ENCODE data around the gene AKIP1.
"Not testable (repeated sequence)": the region's sequence is repeated elsewhere in the genome, so short reads cannot be mapped to it uniquely, and the experiment has no call there.

Gene AKIP1

DNA sequence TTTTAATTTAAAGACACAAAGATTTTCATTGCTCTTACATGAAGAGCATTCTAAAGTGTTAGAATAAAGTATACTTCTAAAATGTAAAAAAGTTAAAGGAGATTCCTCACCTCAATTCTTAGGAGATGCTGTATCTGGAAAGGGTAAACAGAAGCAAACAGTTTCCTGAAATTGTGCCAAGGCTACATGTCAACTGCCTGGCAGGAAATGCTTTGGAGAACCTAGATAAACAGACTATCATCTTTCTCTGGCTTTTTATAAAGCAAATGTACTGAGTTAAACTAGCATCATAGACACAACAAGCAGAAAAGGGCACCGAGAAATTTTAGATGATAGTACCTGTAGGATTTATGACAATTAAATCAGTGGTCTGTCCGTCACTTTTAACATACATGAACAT is 24.7 kb upstream of the AKIP1 start:
- Histone ChIP-seq H3K9me3 (ENCODE audit: control insufficient read depth, low read length) (no peaks in the 10 kb centered on the region), H3K18ac (ENCODE audit: low read depth in 1 of 2, low read length in 2 of 2) (no peak overlapping the region), H4K8ac (ENCODE audit: low read length) (no peak overlapping the region), H3K4ac (ENCODE audit: low read depth in 1 of 2, low read length in 2 of 2) (no peak overlapping the region), H3K27me3 (ENCODE audit: control insufficient read depth in 1 of 2, insufficient read depth in 1 of 2, low read length in 2 of 2) (no peaks in the 10 kb centered on the region), H3K14ac (ENCODE audit: low read length in 2 of 2) (no peak overlapping the region), H3K4me3 (ENCODE audit: insufficient read depth in 1 of 2, low read depth in 1 of 2, low read length in 2 of 2) (no peak overlapping the region), H3K79me1 (replicated peaks; ENCODE audit: low read length, poor library complexity, severe bottlenecking) (no peaks in the 10 kb centered on the region), H3K4me2 (ENCODE audit: low read length, poor library complexity, severe bottlenecking) (no peak overlapping the region), H4K91ac (ENCODE audit: low read length) (no peak overlapping the region), H3K4me1 (ENCODE audit: control insufficient read depth, insufficient read depth, low read depth, low read length) (no peaks in the 10 kb centered on the region), H3K23ac (ENCODE audit: low read length in 2 of 2) (no peak overlapping the region), H2BK5ac (ENCODE audit: low read depth, low read length, poor library complexity, severe bottlenecking) (no peak overlapping the region), H2AK5ac (ENCODE audit: low read length, severe bottlenecking) (no peak overlapping the region), H2AFZ (ENCODE audit: low read depth, low read length) (no peak overlapping the region), H3K9ac (ENCODE audit: low read length) (no peak overlapping the region), H3K36me3 (ENCODE audit: control insufficient read depth in 1 of 2, insufficient read depth in 2 of 2, low read depth in 1 of 2, low read length in 2 of 2) (no peaks in the 10 kb centered on the region), H2BK12ac (ENCODE audit: low read length in 2 of 2) (no peak overlapping the region), H3K27ac (ENCODE audit: low read length, poor library complexity, severe bottlenecking) (no peak overlapping the region), H2BK120ac (ENCODE audit: low read depth, low read length) (no peak overlapping the region), H2BK15ac (ENCODE audit: low read depth, poor library complexity, severe bottlenecking) (no peak overlapping the region)
- no CpG with 5 or more reads among the region's 2 CpGs for WGBS
- DNase-seq: peak; percentile 29

DNA sequence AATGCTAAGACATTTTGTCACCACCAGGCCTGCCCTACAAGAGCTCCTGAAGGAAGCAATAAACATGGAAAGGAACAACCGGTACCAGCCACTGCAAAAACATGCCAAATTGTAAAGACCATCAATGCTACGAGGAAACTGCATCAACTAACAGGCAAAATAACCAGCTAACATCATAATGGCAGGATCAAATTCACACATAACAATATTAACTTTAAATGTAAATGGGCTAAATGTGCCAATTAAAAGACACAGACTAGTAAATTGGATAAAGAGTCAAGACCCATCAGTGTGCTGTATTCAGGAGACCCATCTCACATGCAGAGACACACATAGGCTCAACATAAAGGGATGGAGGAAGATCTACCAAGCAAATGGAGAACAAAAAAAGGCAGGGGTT is 19.8 kb upstream of the AKIP1 start:
- H2BK15ac ChIP-seq (ENCODE audit: low read depth, poor library complexity, severe bottlenecking); H2BK120ac ChIP-seq (ENCODE audit: low read depth, low read length); H3K18ac ChIP-seq (ENCODE audit: low read depth in 1 of 2, low read length in 2 of 2); H4K91ac ChIP-seq (ENCODE audit: low read length); H3K27me3 ChIP-seq (ENCODE audit: control insufficient read depth in 1 of 2, insufficient read depth in 1 of 2, low read length in 2 of 2); H2AFZ ChIP-seq (ENCODE audit: low read depth, low read length); H3K23ac ChIP-seq (ENCODE audit: low read length in 2 of 2); H3K4me1 ChIP-seq (ENCODE audit: control insufficient read depth, insufficient read depth, low read depth, low read length); H2BK5ac ChIP-seq (ENCODE audit: low read depth, low read length, poor library complexity, severe bottlenecking); H3K27ac ChIP-seq (ENCODE audit: low read length, poor library complexity, severe bottlenecking); H3K14ac ChIP-seq (ENCODE audit: low read length in 2 of 2); H2BK12ac ChIP-seq (ENCODE audit: low read length in 2 of 2); H3K4me3 ChIP-seq (ENCODE audit: insufficient read depth in 1 of 2, low read depth in 1 of 2, low read length in 2 of 2); H3K79me1 ChIP-seq (replicated peaks; ENCODE audit: low read length, poor library complexity, severe bottlenecking); H3K9ac ChIP-seq (ENCODE audit: low read length); H3K9me3 ChIP-seq (ENCODE audit: control insufficient read depth, low read length); DNase-seq; H3K36me3 ChIP-seq (ENCODE audit: control insufficient read depth in 1 of 2, insufficient read depth in 2 of 2, low read depth in 1 of 2, low read length in 2 of 2); H3K4me2 ChIP-seq (ENCODE audit: low read length, poor library complexity, severe bottlenecking); H2AK5ac ChIP-seq (ENCODE audit: low read length, severe bottlenecking); H4K8ac ChIP-seq (ENCODE audit: low read length); H3K4ac ChIP-seq (ENCODE audit: low read depth in 1 of 2, low read length in 2 of 2): not testable (repeated sequence)
- 100% methylated on average over 1 of the region's 2 CpGs for WGBS

DNA sequence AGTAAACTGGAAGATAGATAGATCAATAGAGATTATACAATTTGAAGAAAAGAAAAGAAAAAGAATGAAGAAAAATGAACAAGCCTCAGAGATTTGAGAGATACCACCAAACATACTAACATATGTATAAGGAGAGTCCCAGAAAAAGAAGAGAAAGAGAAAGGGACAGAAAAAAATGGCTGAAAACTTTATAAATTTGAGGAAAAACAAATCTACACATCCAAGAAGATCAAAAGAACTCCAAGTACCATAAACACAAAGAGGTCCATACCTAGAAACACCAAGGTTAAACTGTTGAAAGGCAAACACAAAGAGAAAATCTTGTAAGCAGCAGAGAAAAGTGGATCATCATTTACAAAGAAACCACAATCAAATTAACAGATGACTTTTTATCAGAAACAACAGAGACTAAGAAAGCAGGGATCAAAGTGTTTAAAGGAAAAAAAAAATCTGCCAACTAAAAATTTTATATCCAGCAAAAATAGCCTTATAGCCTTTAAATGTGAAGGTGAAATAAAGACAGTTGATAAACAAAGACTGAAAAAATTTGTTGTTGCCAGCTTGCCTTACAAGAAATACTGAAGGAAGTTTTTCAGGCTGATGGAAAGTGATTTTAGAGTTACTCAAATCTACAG is 11.8 kb upstream of the AKIP1 start:
- Histone ChIP-seq H3K79me1 (replicated peaks; ENCODE audit: low read length, poor library complexity, severe bottlenecking) (no peaks in the 10 kb centered on the region), H2BK120ac (ENCODE audit: low read depth, low read length) (no peak overlapping the region), H3K9ac (ENCODE audit: low read length) (no peak overlapping the region), H2AFZ (ENCODE audit: low read depth, low read length) (no peak overlapping the region), H3K27me3 (ENCODE audit: control insufficient read depth in 1 of 2, insufficient read depth in 1 of 2, low read length in 2 of 2) (no peaks in the 10 kb centered on the region), H2AK5ac (ENCODE audit: low read length, severe bottlenecking) (no peak overlapping the region), H2BK12ac (ENCODE audit: low read length in 2 of 2) (no peak overlapping the region), H3K4me3 (ENCODE audit: insufficient read depth in 1 of 2, low read depth in 1 of 2, low read length in 2 of 2) (no peak overlapping the region), H3K4me2 (ENCODE audit: low read length, poor library complexity, severe bottlenecking) (no peak overlapping the region), H3K23ac (ENCODE audit: low read length in 2 of 2) (no peak overlapping the region), H4K91ac (ENCODE audit: low read length) (no peak overlapping the region), H2BK15ac (ENCODE audit: low read depth, poor library complexity, severe bottlenecking) (no peak overlapping the region), H3K9me3 (ENCODE audit: control insufficient read depth, low read length) (peaks cover 23% of the 10 kb centered on the region), H3K18ac (ENCODE audit: low read depth in 1 of 2, low read length in 2 of 2) (no peak overlapping the region), H2BK5ac (ENCODE audit: low read depth, low read length, poor library complexity, severe bottlenecking) (no peak overlapping the region), H3K27ac (ENCODE audit: low read length, poor library complexity, severe bottlenecking) (no peak overlapping the region), H3K4me1 (ENCODE audit: control insufficient read depth, insufficient read depth, low read depth, low read length) (no peaks in the 10 kb centered on the region), H4K8ac (ENCODE audit: low read length) (no peak overlapping the region), H3K4ac (ENCODE audit: low read depth in 1 of 2, low read length in 2 of 2) (no peak overlapping the region), H3K14ac (ENCODE audit: low read length in 2 of 2) (no peak overlapping the region), H3K36me3 (ENCODE audit: control insufficient read depth in 1 of 2, insufficient read depth in 2 of 2, low read depth in 1 of 2, low read length in 2 of 2) (no peaks in the 10 kb centered on the region)
- no peak for DNase-seq

DNA sequence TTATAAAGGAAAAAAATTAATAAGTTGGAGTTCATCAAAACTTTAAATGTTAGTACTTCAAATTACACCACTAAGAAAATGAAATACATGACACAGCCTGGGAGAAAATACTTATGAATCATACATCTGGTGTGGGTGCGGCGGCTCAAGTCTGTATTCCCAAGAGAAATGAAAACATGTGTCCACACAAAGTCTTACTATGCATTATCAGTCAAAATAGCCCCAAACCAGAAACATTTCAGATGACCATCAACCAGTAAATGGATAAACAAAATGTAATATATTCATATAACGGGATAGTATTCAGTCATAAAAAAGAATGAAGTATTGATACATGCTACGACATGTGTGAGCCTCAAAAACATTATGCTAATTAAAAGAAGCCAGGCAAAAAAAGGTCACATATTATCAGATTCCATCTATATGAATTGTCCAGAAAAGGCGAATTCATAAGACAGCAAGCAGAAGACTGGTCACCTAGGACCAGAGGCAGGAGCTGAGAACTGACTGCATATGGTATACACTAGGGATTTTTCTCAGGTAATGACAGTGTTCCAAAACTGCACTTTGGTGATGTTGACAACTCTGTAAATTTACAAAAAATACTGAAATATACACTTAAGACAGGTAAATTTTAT is 5.3 kb upstream of the AKIP1 start:
- H3K4me2 ChIP-seq (ENCODE audit: low read length, poor library complexity, severe bottlenecking): no peak overlapping the region
- no peak overlapping the region for H3K23ac ChIP-seq (ENCODE audit: low read length in 2 of 2)
- H3K4me3 ChIP-seq (ENCODE audit: insufficient read depth in 1 of 2, low read depth in 1 of 2, low read length in 2 of 2): no peak overlapping the region
- no peaks in the 10 kb centered on the region for H3K36me3 ChIP-seq (ENCODE audit: control insufficient read depth in 1 of 2, insufficient read depth in 2 of 2, low read depth in 1 of 2, low read length in 2 of 2)
- H3K9me3 ChIP-seq (ENCODE audit: control insufficient read depth, low read length): no peaks in the 10 kb centered on the region
- no peak overlapping the region for H3K4ac ChIP-seq (ENCODE audit: low read depth in 1 of 2, low read length in 2 of 2)
- no peak overlapping the region for H2BK5ac ChIP-seq (ENCODE audit: low read depth, low read length, poor library complexity, severe bottlenecking)
- no peak overlapping the region for H2BK15ac ChIP-seq (ENCODE audit: low read depth, poor library complexity, severe bottlenecking)
- H3K79me1 ChIP-seq (replicated peaks; ENCODE audit: low read length, poor library complexity, severe bottlenecking): peaks cover 1% of the 10 kb centered on the region
- no peak overlapping the region for H2BK120ac ChIP-seq (ENCODE audit: low read depth, low read length)
- no peak overlapping the region for H3K27ac ChIP-seq (ENCODE audit: low read length, poor library complexity, severe bottlenecking)
- no peaks in the 10 kb centered on the region for H3K27me3 ChIP-seq (ENCODE audit: control insufficient read depth in 1 of 2, insufficient read depth in 1 of 2, low read length in 2 of 2)
- 64% methylated on average over 3 of the region's 5 CpGs for WGBS
- H2BK12ac ChIP-seq (ENCODE audit: low read length in 2 of 2): no peak overlapping the region
- DNase-seq: peak; percentile 41
- no peak overlapping the region for H3K14ac ChIP-seq (ENCODE audit: low read length in 2 of 2)
- no peak overlapping the region for H4K8ac ChIP-seq (ENCODE audit: low read length)
- no peak overlapping the region for H2AFZ ChIP-seq (ENCODE audit: low read depth, low read length)
- peak overlapping the region in 1 of 2 experiments; percentile 21 for H3K18ac ChIP-seq (ENCODE audit: low read depth in 1 of 2, low read length in 2 of 2)
- H2AK5ac ChIP-seq (ENCODE audit: low read length, severe bottlenecking): no peak overlapping the region
- peaks cover 7% of the 10 kb centered on the region for H3K4me1 ChIP-seq (ENCODE audit: control insufficient read depth, insufficient read depth, low read depth, low read length)
- peak overlapping the region; percentile 47 for H3K9ac ChIP-seq (ENCODE audit: low read length)
- H4K91ac ChIP-seq (ENCODE audit: low read length): no peak overlapping the region
